Endothelial cell of hepatic sinusoid (primary cell): ENCODE measurements around the gene UXS1.

Experiments used
- in situ Hi-C: cut with HindIII; loops from 2 replicates; pipeline ENCODE4 v1.10.0; 2017; ENCODE audit warnings: low sequenced_read_pairs

Gene UXS1

DNA sequence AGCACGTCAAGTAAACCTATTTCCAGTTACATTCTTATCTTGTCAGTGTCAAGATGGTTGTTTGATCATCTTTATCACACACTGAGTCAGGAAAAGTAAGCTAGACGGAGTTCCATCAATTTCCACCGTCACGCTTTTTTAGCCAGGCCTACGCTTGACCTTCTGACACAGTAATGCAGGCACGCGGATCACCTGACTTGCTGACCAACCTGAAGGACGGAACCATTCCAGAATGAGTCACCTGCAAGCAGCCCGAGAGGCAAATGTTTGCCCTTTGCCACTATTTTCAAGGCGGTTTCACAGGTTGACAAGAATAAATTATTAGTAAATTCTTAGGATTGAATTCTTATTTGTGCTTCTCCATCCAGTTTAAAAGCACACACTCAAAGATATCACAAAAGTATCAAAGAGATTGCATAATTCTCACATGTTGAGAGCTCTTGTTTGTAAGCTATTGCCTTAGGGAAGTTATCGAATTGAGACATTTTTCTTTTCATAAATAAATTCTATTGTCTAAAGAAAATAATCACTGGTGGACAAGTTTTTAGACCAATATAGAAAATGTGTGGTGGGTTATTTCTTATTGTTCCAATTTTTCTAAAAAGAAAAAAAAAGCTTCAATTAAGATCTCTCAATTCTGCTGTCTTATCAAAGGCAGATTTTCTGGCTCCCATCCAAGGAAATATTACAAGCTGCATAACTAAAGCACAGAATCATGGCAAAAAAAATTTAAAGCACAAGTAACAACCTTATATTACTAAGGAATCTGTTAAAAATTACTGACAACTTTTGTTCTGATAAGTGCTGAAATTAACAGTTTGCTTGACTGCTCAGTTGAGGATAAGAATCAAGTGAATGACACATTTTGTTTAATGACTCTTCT, 31.9 kb downstream of the UXS1 start:
- in situ Hi-C loops, result loop anchor here (5.0 kb wide), 1 partner anchor 55 kb away; no protein-coding TSS in a partner anchor

DNA sequence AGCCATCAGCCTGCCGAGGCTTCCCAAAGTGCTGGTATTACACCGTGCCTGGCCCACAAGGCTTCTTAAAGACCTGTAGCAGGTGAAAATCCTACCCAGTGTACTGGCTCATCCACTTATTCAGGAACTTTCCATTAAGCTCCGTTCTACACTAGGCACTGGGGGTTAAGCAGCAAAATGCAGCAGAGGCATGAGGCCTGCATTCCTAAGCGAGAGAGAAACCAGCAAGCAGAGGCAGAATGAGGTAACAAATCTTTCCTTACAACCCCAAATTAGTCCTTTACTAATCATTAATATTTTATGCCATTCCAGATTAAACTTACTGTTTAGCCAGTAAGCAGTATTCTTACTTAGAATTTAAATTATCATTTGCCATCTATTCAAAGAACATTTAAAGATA, 32.8 kb downstream of the UXS1 start:
- in situ Hi-C loops, result loop anchor here (5.0 kb wide), 1 partner anchor 54 kb away; no protein-coding TSS in a partner anchor

DNA sequence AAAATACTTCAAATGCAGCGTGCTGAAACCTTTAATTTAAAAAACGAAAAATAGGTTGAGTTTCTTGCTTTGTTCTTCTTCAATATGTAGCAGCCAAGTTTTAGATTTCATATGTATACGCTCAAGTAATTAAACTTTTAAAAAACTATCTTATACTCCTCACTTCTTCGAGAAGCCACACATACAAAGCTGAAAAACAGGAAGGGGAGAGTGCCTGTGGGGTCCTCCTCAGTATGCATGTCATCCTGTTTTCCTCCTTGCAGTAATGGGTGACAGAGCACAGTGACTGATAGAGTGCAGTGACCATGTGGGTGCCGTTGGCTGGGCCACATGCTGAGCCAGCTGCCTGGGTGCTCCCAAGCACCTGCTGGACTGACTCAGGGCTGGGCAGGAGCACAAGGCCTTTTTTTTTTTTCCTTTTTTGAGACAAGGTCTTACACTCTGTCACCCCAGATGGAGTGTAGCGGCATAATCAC, 33.3 kb downstream of the UXS1 start:
- in situ Hi-C loops, result loop anchor here (5.0 kb wide), 1 partner anchor 54 kb away; no protein-coding TSS in a partner anchor

DNA sequence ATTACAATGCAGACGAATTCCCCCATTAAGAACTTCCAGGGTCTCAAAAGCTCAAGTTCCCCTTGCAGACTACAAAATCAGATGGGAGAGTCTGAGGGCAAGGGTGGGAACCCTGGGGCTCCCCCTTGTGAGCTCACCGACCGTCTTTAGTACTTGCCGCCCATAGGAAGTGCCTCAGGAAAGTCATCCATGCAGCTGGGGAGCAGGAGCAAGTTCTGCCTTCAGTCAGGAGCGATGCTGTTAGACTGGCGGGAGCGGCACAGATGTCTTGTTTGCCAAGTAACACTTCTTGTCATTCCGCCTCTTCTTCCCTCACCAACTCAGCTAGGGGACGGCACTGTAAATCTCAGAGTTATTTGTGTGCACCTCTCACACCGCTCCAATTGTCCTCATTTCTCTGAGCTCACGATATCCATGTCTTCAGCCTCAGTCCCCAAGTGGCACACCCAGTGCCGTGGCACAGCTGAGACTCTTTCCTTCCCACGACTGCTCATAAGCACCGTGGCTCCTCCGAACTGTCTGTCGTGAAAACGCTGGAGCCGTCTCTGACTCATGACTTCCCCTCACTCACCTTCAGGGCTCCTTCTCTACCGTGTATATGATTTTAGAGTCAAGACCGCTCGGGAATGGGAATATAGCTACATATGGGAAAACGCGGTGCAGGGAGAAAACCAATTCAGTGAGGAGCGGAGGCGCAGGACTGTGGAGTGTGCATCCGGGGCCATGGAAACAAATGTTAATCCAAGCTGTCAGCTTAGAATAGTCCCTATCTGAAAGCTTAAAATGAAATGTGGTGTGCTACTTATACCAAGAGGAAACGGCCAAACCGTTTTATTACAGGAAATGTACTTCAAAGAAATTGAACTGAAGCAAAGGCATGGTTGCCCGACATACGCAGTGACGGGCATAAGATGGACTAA, 34.0 kb downstream of the UXS1 start:
- in situ Hi-C loops, result loop anchor here (5.0 kb wide), 1 partner anchor 53 kb away; no protein-coding TSS in a partner anchor

DNA sequence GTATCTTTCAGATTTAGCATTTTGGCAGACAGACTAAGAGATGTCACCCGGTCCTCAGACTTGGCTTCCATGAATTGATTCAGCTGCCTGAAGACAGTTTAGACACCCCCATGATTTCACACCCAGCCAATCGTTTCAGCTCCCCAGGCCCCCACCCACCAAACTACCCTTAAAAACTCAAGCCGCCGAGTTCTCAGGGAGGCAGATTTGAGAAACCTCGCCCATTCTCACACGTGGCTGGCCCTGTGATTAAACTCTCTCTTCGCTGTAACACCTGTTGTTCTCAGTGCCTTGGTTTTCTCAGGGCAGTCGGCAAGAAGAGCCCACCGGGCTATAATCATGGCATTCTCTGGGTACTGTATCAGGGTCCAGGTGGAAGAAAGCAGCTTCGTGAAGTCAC, 35.2 kb downstream of the UXS1 start:
- in situ Hi-C loops, result no loop called here

DNA sequence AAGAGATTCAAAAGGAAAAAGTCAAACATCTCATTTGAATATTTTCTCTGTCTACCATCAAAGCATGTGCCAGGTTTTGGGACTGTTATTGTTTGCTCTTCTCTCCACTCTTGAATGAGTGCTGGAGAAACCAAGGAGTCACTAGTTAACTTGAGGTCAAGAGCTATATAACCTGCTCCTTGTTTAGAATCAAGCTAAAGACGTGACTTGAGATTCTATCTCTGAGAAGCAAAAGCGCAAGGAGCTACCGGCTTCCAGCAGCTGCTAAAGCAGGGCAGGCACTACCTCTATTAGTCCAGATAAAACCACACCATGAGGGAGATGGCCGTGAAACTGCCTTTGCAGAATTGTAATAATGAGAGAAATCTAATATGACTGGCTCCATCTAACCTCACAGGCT, 36.0 kb downstream of the UXS1 start:
- in situ Hi-C loops, result no loop called here

DNA sequence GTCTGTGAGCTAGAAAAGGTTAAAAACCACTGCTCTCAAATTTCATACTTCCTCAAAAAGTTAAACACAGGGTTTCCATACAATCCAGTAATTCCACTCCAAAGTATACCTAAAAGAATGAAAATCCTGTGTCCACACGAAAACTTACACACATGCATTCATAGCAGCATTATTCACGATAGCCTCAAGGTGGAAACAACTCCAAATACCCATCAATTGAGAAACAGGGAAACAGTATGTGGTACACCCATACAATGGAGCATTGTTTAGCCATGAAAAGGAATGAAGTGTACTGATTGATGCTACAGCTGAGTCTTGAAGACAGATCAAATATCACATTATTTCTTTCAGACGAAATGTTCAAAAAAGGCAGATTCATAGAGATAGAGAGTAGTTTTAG, 36.7 kb downstream of the UXS1 start:
- in situ Hi-C loops, result no loop called here

DNA sequence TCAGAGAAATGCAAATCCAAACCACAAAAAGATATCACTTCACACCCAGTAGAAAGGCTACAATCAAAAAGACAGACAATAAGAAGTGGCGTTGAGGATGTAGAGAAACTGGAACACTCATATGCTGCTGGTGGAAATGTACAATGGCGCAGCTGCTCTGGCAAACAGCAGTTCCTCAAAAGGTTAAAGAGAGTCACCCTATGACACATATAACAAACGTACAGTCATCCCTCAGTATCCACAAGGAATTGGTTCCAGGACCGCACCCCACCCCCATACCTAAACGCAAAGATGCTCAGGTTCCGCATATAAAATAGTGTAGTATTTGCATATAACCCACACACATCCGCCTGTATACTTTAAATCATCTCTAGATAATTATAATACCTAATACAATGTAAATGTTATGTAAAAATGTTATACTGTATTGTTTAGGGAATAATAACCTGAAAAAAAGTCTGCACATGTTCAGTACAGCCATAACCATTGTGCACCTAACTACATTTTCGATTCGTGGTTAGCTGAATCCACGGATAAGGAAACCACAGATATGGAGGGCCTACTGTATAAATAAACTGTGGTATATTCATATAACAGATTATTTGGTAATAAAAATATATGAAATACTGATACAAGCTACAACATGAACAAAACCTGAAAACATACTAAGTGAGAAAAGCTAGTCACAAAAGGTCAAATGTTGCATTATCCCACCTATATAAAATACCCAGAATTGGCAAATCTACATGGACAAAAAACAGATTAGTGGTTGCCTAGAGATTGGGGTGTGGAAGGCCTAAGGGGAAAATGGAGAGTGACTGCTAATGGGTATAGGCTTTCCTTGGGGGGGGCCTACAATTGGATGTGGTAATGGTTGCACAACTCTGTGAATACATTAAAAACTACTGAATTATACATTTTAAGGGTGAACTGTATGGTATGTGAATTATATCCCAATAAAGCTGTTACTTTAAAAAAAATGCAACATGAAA, 37.5 kb downstream of the UXS1 start:
- in situ Hi-C loops, result no loop called here

DNA sequence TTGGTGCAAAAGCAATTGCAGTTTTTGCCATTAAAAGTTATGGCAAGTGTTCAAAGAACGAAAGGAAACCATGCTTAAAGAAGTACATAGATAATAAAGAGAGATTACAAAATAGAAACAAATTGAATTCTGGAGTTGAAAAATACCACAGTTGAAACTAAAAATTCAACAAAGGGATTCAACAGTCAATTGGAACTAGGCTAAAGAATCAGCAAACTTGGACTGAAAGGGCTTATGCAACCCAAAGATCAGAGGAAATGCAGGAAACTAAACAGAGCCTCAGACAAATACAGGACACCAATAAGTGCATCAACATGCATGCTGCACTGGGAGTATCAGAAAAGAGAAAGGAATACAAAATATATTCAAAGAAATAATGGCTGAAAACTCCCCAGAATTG, 40.3 kb downstream of the UXS1 start:
- in situ Hi-C loops, result no loop called here

DNA sequence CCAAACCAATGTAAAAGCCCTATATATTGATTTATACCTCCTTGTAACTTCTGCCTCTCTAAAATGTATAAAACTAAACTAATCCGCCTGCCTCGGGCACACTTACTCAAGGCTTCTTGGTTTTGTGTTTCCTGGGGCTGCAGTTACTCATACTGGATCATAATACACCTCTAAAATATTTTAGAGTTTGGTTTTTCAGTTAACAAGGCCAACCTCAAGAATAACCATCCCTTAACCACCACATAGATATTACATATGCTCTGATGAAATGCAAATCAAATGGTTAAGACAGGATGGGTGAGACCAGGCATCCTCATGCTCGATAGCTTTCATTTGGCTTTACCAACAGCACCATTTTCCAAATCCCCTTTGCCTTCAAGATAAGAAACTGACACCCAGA, 46.4 kb downstream of the UXS1 start:
- in situ Hi-C loops, result no loop called here

DNA sequence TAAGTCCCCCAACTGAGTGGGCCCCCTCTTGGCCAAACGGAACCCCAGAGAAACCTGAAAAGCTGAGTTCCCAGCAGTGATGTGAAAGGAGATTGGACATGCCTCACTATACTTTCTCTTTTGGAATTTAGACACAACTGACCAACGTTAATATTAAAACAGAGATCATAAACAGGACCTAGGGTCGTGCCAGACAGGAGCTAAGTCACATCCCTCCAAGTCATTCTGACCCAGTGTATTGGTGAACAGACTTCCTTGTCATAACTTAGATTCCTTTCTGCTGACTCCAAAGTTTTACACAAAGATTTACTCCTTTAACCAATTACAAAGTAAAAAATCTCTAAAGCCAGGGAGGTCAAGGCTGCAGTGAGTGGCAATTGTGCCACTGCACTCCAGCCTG, 46.9 kb downstream of the UXS1 start:
- in situ Hi-C loops, result no loop called here

DNA sequence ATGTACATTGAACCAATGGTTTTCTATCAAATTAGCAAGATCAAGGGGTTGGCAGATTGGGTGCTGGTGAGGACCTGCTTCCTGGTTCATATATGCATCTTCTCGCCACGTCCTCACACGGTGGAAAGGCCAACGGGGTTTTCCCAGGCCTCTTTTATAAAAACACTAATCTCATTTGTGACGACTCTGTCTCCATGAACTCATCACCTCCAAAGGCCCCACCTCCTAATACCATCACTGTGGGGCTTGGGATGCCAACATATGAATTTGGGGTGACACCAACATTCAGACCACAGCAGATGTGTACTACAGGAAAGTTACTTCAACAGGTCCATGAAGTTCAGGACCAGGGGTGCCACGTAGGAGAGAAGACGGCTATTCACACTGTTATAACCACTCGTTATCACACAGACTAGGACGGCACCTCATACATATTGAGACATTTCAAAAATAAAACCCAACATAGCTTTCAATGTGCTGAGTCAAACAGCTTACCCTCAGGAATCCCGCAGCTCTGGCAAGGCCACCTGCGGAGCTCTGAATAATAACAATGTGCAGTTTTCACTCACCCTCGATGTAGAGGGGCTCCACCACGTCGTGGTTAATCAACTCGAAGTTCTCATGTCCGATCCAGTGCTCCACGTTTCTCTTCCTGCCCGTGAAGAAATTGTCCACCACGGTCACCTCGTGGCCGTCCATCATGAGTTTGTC, 49.3 kb downstream of the UXS1 start:
- in situ Hi-C loops, result no loop called here

DNA sequence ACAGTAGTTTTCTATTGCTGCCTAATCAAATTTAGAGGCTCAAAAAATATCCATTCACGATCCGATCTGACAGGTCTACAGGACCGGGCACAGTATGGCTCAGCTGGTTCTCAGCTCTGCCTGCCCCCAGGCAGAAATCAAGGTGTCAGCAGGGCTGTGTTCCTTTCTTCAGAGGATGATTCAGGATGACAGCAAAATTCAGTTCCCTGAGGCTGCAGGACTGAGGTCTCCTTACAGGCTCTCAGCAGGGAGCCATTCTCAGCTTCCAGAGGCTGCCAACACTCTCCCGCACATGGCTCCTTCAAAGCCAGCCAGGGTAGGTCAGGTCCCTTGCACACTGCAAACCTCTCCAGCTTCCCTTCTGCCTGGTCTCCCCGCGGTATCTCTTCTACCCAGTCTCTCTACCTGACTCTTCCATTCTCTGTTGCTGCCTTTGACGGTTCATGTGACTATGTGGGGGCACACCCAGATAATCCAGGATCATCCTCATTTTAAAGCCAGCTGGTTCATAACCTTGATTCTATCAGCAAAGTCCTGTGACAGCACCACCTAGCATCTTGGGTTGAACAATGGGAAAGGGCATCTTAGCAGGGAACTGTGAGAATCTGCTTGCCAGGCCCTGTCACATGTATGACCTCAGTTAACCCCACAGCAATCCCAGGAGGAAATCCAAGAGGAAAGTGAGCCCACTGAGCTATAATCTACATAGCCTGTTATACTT, 50.4 kb downstream of the UXS1 start:
- in situ Hi-C loops, result no loop called here

DNA sequence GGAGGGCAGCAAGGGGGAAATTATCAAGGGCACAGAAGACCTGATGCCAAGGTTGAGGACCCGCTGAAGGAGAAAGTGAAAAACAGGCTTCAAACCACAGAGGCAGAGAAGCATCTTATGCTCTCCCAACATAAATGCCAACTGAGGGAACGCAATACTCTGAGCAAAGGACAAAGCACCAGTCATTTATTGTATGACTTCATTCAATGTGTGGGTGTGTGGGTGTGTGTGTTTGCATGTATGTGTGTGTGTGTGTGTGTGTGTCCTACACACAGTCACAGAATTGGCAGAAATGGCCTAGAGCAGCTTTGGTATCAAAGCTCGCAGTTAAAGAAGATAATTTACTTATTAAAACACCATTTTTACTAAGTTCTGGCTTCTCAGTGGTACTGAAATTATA, 51.4 kb downstream of the UXS1 start:
- in situ Hi-C loops, result no loop called here

DNA sequence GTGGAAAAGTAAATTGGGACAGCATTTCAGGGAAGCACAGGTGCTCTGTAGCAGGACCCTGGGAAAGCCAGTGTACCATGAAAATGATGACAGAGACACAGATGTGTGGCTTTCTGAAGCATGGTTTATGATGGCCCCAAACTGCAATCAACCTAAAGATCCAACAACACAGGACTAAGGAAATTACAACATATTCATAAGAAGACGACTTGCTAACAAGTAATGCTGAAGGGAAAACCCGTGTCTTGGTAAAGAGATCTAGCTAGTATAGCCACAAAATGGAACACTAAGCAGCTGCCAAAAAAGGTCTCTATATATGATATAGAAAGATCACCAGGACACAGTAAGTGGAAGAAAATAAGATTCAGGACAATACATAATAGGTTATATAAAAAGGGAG, 53.2 kb downstream of the UXS1 start:
- in situ Hi-C loops, result no loop called here

DNA sequence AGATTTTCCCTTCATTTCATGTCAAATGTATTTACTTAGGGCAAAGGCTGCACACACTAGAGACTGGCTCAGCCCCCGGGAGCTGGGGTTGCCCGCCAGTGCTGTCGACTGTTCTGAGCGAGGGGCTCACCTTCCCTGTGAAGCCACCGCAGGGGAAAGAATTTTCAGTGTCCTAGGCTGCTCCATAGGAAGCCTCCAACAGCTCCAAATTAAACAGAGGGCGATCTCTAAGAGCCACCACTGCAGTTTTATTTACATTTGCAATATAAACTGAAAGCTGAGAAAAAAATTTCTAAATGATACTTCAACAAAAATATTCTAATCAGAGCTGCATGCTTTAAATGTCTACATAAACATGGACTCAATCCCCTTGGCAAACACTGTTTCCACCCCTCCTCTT, 54.0 kb downstream of the UXS1 start:
- in situ Hi-C loops, result no loop called here

DNA sequence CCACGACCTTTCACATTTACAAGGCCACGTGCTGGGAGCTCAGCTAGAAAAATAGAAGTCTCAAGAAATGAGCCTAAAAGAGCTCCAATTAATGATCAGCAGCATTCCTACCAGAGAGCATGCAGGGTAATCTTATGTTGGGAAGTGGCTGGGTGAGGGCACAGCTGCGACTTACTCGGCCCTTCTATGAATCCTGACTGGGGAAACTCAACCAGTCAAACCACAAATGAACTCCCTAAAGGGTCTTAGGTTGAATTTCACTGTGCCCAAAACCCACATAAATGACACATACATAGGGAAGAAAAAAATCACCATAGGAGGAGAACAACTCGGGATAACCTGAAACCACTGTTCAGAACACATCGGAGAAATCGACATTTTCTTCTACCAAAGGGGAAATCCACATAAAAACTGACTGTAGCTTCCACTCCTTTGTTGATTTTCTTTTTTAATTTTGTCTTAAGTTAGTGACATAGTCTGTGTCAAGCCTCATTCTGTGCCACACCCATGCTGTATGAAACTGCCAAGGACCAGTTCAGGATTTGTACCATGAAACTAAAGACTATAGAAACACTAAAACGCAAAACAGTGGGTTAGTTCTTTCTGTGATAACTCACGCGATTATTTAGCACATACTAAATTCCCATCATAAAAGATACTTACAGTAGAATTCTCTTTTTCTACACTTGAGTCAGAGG, 54.7 kb downstream of the UXS1 start:
- in situ Hi-C loops, result no loop called here

DNA sequence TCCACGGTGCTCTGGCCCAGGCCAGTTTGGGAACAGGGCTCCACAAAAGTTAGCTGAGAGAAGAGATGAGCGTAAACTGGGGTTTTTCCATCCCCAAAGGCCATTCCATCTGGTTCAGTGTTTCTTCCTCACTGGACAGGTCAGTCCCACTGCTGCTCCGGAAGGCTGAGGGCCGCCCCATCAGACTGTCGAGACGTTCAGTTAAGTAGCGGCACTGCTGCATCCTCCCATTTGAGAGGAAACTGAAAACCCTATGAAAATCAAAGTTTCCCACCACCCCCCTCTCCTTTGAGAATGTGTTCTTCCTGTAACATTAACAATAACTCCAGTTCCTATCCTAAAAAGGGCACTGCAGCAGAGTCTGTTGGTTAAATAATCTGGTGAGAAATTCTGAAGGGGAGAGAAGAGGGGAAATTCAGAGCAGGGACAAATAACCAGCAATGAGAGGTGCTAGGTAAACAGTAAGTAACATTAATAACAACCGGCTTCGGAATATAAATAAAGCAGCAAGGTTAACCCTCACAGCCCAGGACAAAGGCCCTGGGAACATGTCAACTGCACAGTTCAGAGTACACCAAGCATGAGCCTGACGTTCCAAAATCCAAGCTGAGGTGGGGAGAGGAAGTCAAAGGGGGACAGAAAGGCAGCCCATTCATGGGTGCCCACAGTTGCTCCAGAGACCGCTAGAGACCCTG, 55.4 kb downstream of the UXS1 start:
- in situ Hi-C loops, result no loop called here
